WTC11 (cell line): ENCODE data around the gene TEX101. TPM values are rescaled to one million over a fixed set of nuclear protein-coding genes. Genes with fewer than 3 reads are reported as not detected.
"Not testable (repeated sequence)": the region's sequence is repeated elsewhere in the genome, so short reads cannot be mapped to it uniquely, and the experiment has no call there.

Experiments
- ATAC-seq: fragments of 200-7000 bp; cut with Tn5 transposase; 2 replicates; pipeline ENCODE4 v1.10.0; 2021; ENCODE audit warnings: mild to moderate bottlenecking, moderate library complexity
- Bru-seq: library from RNA; stranded (reverse); fragments of 400-500 nt; gene quantifications from one replicate; lab custom pipeline; 2021; lab: Mats Ljungman, UMichigan
- CTCF ChIA-PET: fragments of 300-600 bp; sonication (Branson Sonifier 250); formaldehyde crosslinking; loops from one replicate; lab custom pipeline; 2021; ENCODE audit warnings: antibody characterized with exemption; lab: Charles Lee
- POLR2A ChIA-PET: fragments of 350-600 bp; sonication (Branson Sonifier 250); formaldehyde crosslinking; loops from one replicate; lab custom pipeline; 2021; ENCODE audit warnings: antibody characterized with exemption; lab: Charles Lee
- DNase-seq: peaks from one replicate; pipeline ENCODE4 v3.0.0; 2021; ENCODE audit warnings: low spot score
- H3K27ac Mint-ChIP-seq: 2 replicates; pipeline ENCODE4 v1.8.0; 2021; ENCODE audit warnings: mixed read lengths
- H3K27me3 Mint-ChIP-seq: 2 replicates; pipeline ENCODE4 v1.8.0; 2021; ENCODE audit warnings: low read depth, mild to moderate bottlenecking, moderate library complexity, mixed read lengths
- H3K36me3 Mint-ChIP-seq: 2 replicates; pipeline ENCODE4 v1.8.0; 2021; ENCODE audit warnings: mixed read lengths
- H3K4me1 Mint-ChIP-seq: 2 replicates; pipeline ENCODE4 v1.8.0; 2022; ENCODE audit warnings: mixed read lengths
- H3K4me3 Mint-ChIP-seq: 2 replicates; pipeline ENCODE4 v1.8.0; 2021; ENCODE audit warnings: mild to moderate bottlenecking, moderate library complexity, mixed read lengths
- H3K9me3 Mint-ChIP-seq: 2 replicates; pipeline ENCODE4 v1.8.0; 2021; ENCODE audit warnings: mixed read lengths
- ATF1 ChIP-seq: sonication (generic); formaldehyde crosslinking; IDR thresholded peaks from 2 replicates; pipeline ENCODE4 v1.8.1; 2023; ENCODE audit warnings: mild to moderate bottlenecking, moderate library complexity, missing genetic modification reagents
- ATF2 ChIP-seq: sonication (generic); formaldehyde crosslinking; IDR thresholded peaks from 2 replicates; pipeline ENCODE4 v1.8.1; 2022; ENCODE audit warnings: low read depth, missing genetic modification reagents, borderline replicate concordance
- E2F4 ChIP-seq: sonication (generic); formaldehyde crosslinking; IDR thresholded peaks from 2 replicates; pipeline ENCODE4 v1.8.1; 2022; ENCODE audit warnings: low read depth, mild to moderate bottlenecking, moderate library complexity, missing genetic modification reagents, borderline replicate concordance
- FOXJ3 ChIP-seq: sonication (generic); formaldehyde crosslinking; IDR thresholded peaks from 2 replicates; pipeline ENCODE4 v1.9.0; 2021; ENCODE audit warnings: missing genetic modification reagents, mild to moderate bottlenecking, borderline replicate concordance
- GTF2I ChIP-seq: fragments of 250-450 bp; sonication (Bioruptor Pico); conservative IDR thresholded peaks from 2 replicates; pipeline ENCODE4 v1.4.0; 2021; ENCODE audit warnings: mild to moderate bottlenecking
- IRF1 ChIP-seq: sonication (generic); formaldehyde crosslinking; IDR thresholded peaks from 2 replicates; pipeline ENCODE4 v1.8.0; 2023; ENCODE audit warnings: missing genetic modification reagents
- MYBL2 ChIP-seq: sonication (generic); formaldehyde crosslinking; IDR thresholded peaks from 2 replicates; pipeline ENCODE4 v1.8.1; 2023; ENCODE audit warnings: mild to moderate bottlenecking, moderate library complexity, missing genetic modification reagents
- NFATC4 ChIP-seq: fragments of 250-450 bp; sonication (Bioruptor Pico); IDR thresholded peaks from 2 replicates; pipeline ENCODE4 v1.9.0; 2021; ENCODE audit warnings: mild to moderate bottlenecking
- SMAD4 ChIP-seq: sonication (generic); formaldehyde crosslinking; IDR thresholded peaks from 2 replicates; pipeline ENCODE4 v1.8.0; 2022; ENCODE audit warnings: mild to moderate bottlenecking, missing genetic modification reagents
- SOX15 ChIP-seq: fragments of 250-450 bp; sonication (Bioruptor Pico); IDR thresholded peaks from 2 replicates; pipeline ENCODE4 v1.9.0; 2021; ENCODE audit warnings: mild to moderate bottlenecking
- ZMAT4 ChIP-seq: fragments of 250-450 bp; sonication (Bioruptor Pico); IDR thresholded peaks from 2 replicates; pipeline ENCODE4 v1.9.0; 2021; ENCODE audit warnings: mild to moderate bottlenecking
- ZNF219 ChIP-seq: sonication (generic); formaldehyde crosslinking; IDR thresholded peaks from 2 replicates; pipeline ENCODE4 v1.8.0; 2023; ENCODE audit warnings: missing genetic modification reagents, mild to moderate bottlenecking, borderline replicate concordance
- ZNF281 ChIP-seq: sonication (generic); formaldehyde crosslinking; IDR thresholded peaks from 2 replicates; pipeline ENCODE4 v1.8.0; 2023; ENCODE audit warnings: mild to moderate bottlenecking, missing genetic modification reagents
- ZNF396 ChIP-seq: fragments of 250-450 bp; sonication (Bioruptor Pico); IDR thresholded peaks from 2 replicates; pipeline ENCODE4 v1.8.0; 2021; ENCODE audit warnings: mild to moderate bottlenecking, moderate library complexity, borderline replicate concordance
- ZNF423 ChIP-seq: fragments of 250-450 bp; sonication (Bioruptor Pico); IDR thresholded peaks from 2 replicates; pipeline ENCODE4 v2.1.2; 2022; ENCODE audit warnings: mild to moderate bottlenecking, moderate library complexity
- ZNF512 ChIP-seq: sonication (generic); formaldehyde crosslinking; IDR thresholded peaks from 2 replicates; pipeline ENCODE4 v1.8.1; 2022; ENCODE audit warnings: missing genetic modification reagents, borderline replicate concordance
- long read RNA-seq, 3 experiments: library from RNA in 1 of 3; library from capped mRNA in 1 of 3; library from polyadenylated mRNA in 1 of 3; unstranded in 2 of 3; stranded (forward) in 1 of 3; transcript quantifications; one replicate each; pipeline ENCODE4 v2.0.0, GENCODE V29; 2021
- total RNA-seq: library from RNA; stranded (reverse); gene quantifications from 3 replicates; pipeline ENCODE4 v1.2.3, GENCODE V29; 2021

TEX101 gene
- total RNA-seq (not detected in 3 replicates), Bru-seq, nascent RNA (percentile 10 among the genes with signal in this experiment)
- long read RNA-seq, experiment 1: 0 reads
- long read RNA-seq, experiment 2: 0 reads
- long read RNA-seq, experiment 3: 0 reads

- H3K4me1 Mint-ChIP-seq: peaks cover 7% of the 10 kb centered on the region
- H3K4me3 Mint-ChIP-seq: no peak within 1 kb of the TSS
- CTCF ChIA-PET: no interaction called here
- peaks cover 21% of the 10 kb centered on the region for H3K36me3 Mint-ChIP-seq
- H3K27ac Mint-ChIP-seq: no peak within 1 kb of the TSS
- ATAC-seq (no peak), DNase-seq (no peak)
- POLR2A ChIA-PET: no interaction called here
- no peak for TF ChIP-seq MYBL2 (CRISPR knock-in tag)
- H3K9me3 Mint-ChIP-seq: peaks cover 34% of the 10 kb centered on the region
- peaks cover 2% of the 10 kb centered on the region; the same call in 1 of the 2 replicates for H3K27me3 Mint-ChIP-seq
Measured at GRCh38 chr19:43414554-43414953, at the start of gene TEX101. TSS of gene TEX101 (plus strand) at chr19:43414890. CDS start at chr19:43415920, 1,030 bp downstream.

- H3K4me3 Mint-ChIP-seq, H3K36me3 Mint-ChIP-seq, DNase-seq, H3K27me3 Mint-ChIP-seq, POLR2A ChIA-PET, H3K27ac Mint-ChIP-seq, ATAC-seq, H3K9me3 Mint-ChIP-seq: not testable (repeated sequence)
- CTCF ChIA-PET: interaction anchor here (1.6 kb wide), 1 partner anchor 189 kb away, joined by 3 read pairs; no protein-coding TSS in a partner anchor
- H3K4me1 Mint-ChIP-seq: peaks cover 30% of the 10 kb centered on the region
Measured at GRCh38 chr19:43365677-43366076, 49.0 kb upstream of the TEX101 start.

GRCh38 chr19:43367822-43368221 lies 46.9 kb upstream of the TEX101 start:
- ATAC-seq: no peak
- no peak for DNase-seq
- H3K4me1 Mint-ChIP-seq: peaks cover 23% of the 10 kb centered on the region
- H3K36me3 Mint-ChIP-seq: no peaks in the 10 kb centered on the region
- CTCF ChIA-PET: no interaction called here
- no peak overlapping the region for H3K27ac Mint-ChIP-seq
- H3K9me3 Mint-ChIP-seq: no peaks in the 10 kb centered on the region
- H3K4me3 Mint-ChIP-seq: no peak overlapping the region
- POLR2A ChIA-PET: no interaction called here
- TF ChIP-seq IRF1 (CRISPR knock-in tag) (no peak), ZNF219 (CRISPR knock-in tag) (no peak), SMAD4 (CRISPR knock-in tag) (no peak), ZNF512 (CRISPR knock-in tag) (no peak), GTF2I (CRISPR knock-in tag) (no peak)
- peaks cover 8% of the 10 kb centered on the region; the same call in 1 of the 2 replicates for H3K27me3 Mint-ChIP-seq

- H3K36me3 Mint-ChIP-seq, POLR2A ChIA-PET, CTCF ChIA-PET, DNase-seq, ATAC-seq, H3K4me3 Mint-ChIP-seq, H3K27ac Mint-ChIP-seq, H3K9me3 Mint-ChIP-seq, H3K27me3 Mint-ChIP-seq: not testable (repeated sequence)
- H3K4me1 Mint-ChIP-seq: peaks cover 14% of the 10 kb centered on the region
Measured at GRCh38 chr19:43368897-43369296, 45.8 kb upstream of the TEX101 start.

- ChIA-PET POLR2A (no interaction called here), CTCF (no interaction called here)
- no peaks in the 10 kb centered on the region for H3K9me3 Mint-ChIP-seq
- no peak overlapping the region for H3K27ac Mint-ChIP-seq
- peaks cover 8% of the 10 kb centered on the region; the same call in 1 of the 2 replicates for H3K27me3 Mint-ChIP-seq
- peaks cover 19% of the 10 kb centered on the region for H3K4me1 Mint-ChIP-seq
- DNase-seq (no peak), ATAC-seq (no peak)
- H3K4me3 Mint-ChIP-seq: no peak overlapping the region
- H3K36me3 Mint-ChIP-seq: no peaks in the 10 kb centered on the region
- TF ChIP-seq SMAD4 (CRISPR knock-in tag) (no peak), ZNF396 (CRISPR knock-in tag) (no peak), ZMAT4 (CRISPR knock-in tag) (no peak), E2F4 (CRISPR knock-in tag) (no peak), SOX15 (CRISPR knock-in tag) (no peak), NFATC4 (CRISPR knock-in tag) (no peak), ATF2 (CRISPR knock-in tag) (no peak), ATF1 (CRISPR knock-in tag) (no peak), FOXJ3 (CRISPR knock-in tag) (no peak), ZNF281 (CRISPR knock-in tag) (no peak), ZNF423 (CRISPR knock-in tag) (no peak)
Measured at GRCh38 chr19:43371909-43372308, 42.8 kb upstream of the TEX101 start.
